Measurements from ENCODE around the gene NUDT4B.
"Not testable (repeated sequence)": the region's sequence is repeated elsewhere in the genome, so short reads cannot be mapped to it uniquely, and the experiment has no call there.

The NUDT4B gene

GRCh38 chr1:148743200-148743599, 5.4 kb upstream of the NUDT4B start:
- DNase-seq, result not testable (repeated sequence)

- not testable (repeated sequence) for DNase-seq
Measured at GRCh38 chr1:148743726-148744720, 4.6 kb upstream of the NUDT4B start.

GRCh38 chr1:148749335-148749681, 734 bp downstream of the NUDT4B start:
- not testable (repeated sequence) for DNase-seq

GRCh38 chr1:148756231-148756630, 7.7 kb downstream of the NUDT4B start:
- not testable (repeated sequence) for DNase-seq

GRCh38 chr1:148757446-148757845, 8.9 kb downstream of the NUDT4B start:
- DNase-seq, result not testable (repeated sequence)

- DNase-seq, result not testable (repeated sequence)
Measured at GRCh38 chr1:148758412-148758811, 9.8 kb downstream of the NUDT4B start.

GRCh38 chr1:148758925-148759324, 10.4 kb downstream of the NUDT4B start:
- not testable (repeated sequence) for DNase-seq

GRCh38 chr1:148759749-148760148, 11.2 kb downstream of the NUDT4B start:
- DNase-seq, result not testable (repeated sequence)

GRCh38 chr1:148760206-148760605, 11.6 kb downstream of the NUDT4B start:
- DNase-seq, result not testable (repeated sequence)

- DNase-seq, result not testable (repeated sequence)
Measured at GRCh38 chr1:148761360-148761759, 12.8 kb downstream of the NUDT4B start.

- not testable (repeated sequence) for DNase-seq
Measured at GRCh38 chr1:148765238-148766019, 16.9 kb downstream of the NUDT4B start.

- DNase-seq, result not testable (repeated sequence)
Measured at GRCh38 chr1:148768541-148768940, 20.0 kb downstream of the NUDT4B start.

- DNase-seq, result not testable (repeated sequence)
Measured at GRCh38 chr1:148769495-148769894, 20.9 kb downstream of the NUDT4B start.

- not testable (repeated sequence) for DNase-seq
Measured at GRCh38 chr1:148773690-148774089, 25.1 kb downstream of the NUDT4B start.

GRCh38 chr1:148774102-148774501, 25.5 kb downstream of the NUDT4B start:
- DNase-seq, result not testable (repeated sequence)

- DNase-seq, result not testable (repeated sequence)
Measured at GRCh38 chr1:148775263-148775662, 26.7 kb downstream of the NUDT4B start.

- DNase-seq, result not testable (repeated sequence)
Measured at GRCh38 chr1:148777649-148778048, 29.1 kb downstream of the NUDT4B start.

- not testable (repeated sequence) for DNase-seq
Measured at GRCh38 chr1:148780404-148780803, 31.8 kb downstream of the NUDT4B start.

- not testable (repeated sequence) for DNase-seq
Measured at GRCh38 chr1:148791543-148792099, 43.0 kb downstream of the NUDT4B start.

GRCh38 chr1:148793762-148794332, 45.3 kb downstream of the NUDT4B start:
- not testable (repeated sequence) for DNase-seq

Measured in MV-4-11 (cell line).